Memory B cell (primary cell): ENCODE results near the gene TCHH.

ENCODE experiments used
- ATAC-seq: fragments of 150-1000 bp; cut with Tn5 transposase; 2 replicates; pipeline ENCODE4 v1.10.0; 2021; ENCODE audit warnings: low read depth, mild to moderate bottlenecking, moderate library complexity
- DNase-seq, 2 donors: peaks; one replicate each; pipeline ENCODE4 v3.0.0; 2022; ENCODE audit warnings: low spot score in 2 of 2
- H3K27ac Mint-ChIP-seq: one replicate; pipeline ENCODE4 v1.8.0; 2022; ENCODE audit warnings: mild to moderate bottlenecking, moderate library complexity, mixed read lengths
- H3K27me3 Mint-ChIP-seq: one replicate; pipeline ENCODE4 v1.8.0; 2022; ENCODE audit warnings: mixed read lengths
- H3K36me3 Mint-ChIP-seq: one replicate; pipeline ENCODE4 v1.8.0; 2022; ENCODE audit warnings: mild to moderate bottlenecking, mixed read lengths
- H3K4me1 Mint-ChIP-seq: one replicate; pipeline ENCODE4 v1.8.0; 2022; ENCODE audit warnings: mixed read lengths
- H3K4me3 Mint-ChIP-seq: one replicate; pipeline ENCODE4 v1.8.0; 2022; ENCODE audit warnings: mild to moderate bottlenecking, moderate library complexity, mixed read lengths
- H3K9me3 Mint-ChIP-seq: one replicate; pipeline ENCODE4 v1.8.0; 2022; ENCODE audit warnings: mixed read lengths

TCHH gene

GRCh38 chr1:152130186-152130585, 14.9 kb upstream of the TCHH start:
- no peak overlapping the region for H3K27ac Mint-ChIP-seq
- DNase-seq (no peak), ATAC-seq (no peak)
- H3K27me3 Mint-ChIP-seq = peaks cover 29% of the 10 kb centered on the region
- no peak overlapping the region for H3K4me3 Mint-ChIP-seq
- no peaks in the 10 kb centered on the region for H3K36me3 Mint-ChIP-seq
- no peaks in the 10 kb centered on the region for H3K4me1 Mint-ChIP-seq
- peaks cover 6% of the 10 kb centered on the region for H3K9me3 Mint-ChIP-seq

- ATAC-seq (no peak), DNase-seq (no peak)
- H3K4me1 Mint-ChIP-seq = no peaks in the 10 kb centered on the region
- peaks cover 27% of the 10 kb centered on the region for H3K27me3 Mint-ChIP-seq
- H3K9me3 Mint-ChIP-seq = no peaks in the 10 kb centered on the region
- no peak overlapping the region for H3K27ac Mint-ChIP-seq
- no peaks in the 10 kb centered on the region for H3K36me3 Mint-ChIP-seq
- H3K4me3 Mint-ChIP-seq = no peak overlapping the region
Measured at GRCh38 chr1:152127673-152128072, 12.4 kb upstream of the TCHH start.

DNA sequence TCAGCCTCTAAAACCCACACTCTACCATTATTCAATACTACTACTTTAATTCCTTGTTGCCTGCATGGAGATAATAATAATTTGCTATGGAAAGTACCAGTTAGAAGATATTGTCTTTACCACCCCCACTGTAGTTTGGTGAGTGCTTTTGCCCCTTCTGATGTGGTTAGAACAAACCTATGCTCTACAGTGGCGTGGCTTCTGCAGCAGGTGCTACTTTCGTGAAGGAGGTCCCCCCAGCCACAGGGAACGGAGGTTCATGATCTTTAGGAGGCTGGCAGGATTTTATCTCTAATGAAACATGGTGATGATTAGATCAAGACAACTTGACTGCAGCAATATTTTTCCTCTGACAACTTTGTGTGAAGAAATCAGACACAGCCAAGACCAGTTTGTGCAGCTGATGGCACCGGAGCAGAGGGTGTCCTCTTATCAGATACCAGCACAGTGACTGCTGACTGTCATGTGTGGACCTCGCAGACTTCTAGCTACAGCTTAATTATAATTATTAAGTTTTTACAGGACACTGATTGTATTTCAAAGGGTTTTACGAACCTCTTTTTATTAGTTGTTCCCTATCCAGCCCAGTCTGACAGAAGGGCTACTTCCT, 10.7 kb upstream of the TCHH start:
- H3K9me3 Mint-ChIP-seq = no peaks in the 10 kb centered on the region
- H3K4me1 Mint-ChIP-seq = no peaks in the 10 kb centered on the region
- peaks cover 28% of the 10 kb centered on the region for H3K27me3 Mint-ChIP-seq
- H3K36me3 Mint-ChIP-seq = no peaks in the 10 kb centered on the region
- ATAC-seq = no peak
- no peak overlapping the region for H3K4me3 Mint-ChIP-seq
- no peak for DNase-seq
- no peak overlapping the region for H3K27ac Mint-ChIP-seq

DNA sequence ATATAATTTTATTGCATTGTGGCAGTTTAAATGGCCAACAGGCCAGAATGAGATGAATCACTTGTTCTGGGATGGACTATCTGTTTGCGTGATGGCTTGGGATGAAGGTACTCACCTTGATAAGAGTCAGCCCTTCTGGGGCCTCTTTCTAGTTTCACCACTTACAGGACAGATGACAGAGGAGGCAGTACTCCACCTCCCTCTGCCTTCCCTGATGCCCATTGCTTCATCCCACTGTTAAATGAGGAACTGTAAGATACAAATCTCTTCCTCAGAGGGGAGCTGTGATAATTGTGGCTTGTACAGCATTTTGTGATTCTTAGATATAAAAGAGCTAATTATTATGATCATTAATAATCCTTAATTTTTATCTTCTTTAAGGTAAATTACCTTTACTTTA, 3.7 kb upstream of the TCHH start:
- Mint-ChIP-seq H3K27me3 (peaks cover 16% of the 10 kb centered on the region), H3K4me1 (no peaks in the 10 kb centered on the region), H3K27ac (no peak overlapping the region), H3K4me3 (no peak overlapping the region), H3K36me3 (no peaks in the 10 kb centered on the region), H3K9me3 (no peaks in the 10 kb centered on the region)
- no peak for ATAC-seq
- no peak for DNase-seq

DNA sequence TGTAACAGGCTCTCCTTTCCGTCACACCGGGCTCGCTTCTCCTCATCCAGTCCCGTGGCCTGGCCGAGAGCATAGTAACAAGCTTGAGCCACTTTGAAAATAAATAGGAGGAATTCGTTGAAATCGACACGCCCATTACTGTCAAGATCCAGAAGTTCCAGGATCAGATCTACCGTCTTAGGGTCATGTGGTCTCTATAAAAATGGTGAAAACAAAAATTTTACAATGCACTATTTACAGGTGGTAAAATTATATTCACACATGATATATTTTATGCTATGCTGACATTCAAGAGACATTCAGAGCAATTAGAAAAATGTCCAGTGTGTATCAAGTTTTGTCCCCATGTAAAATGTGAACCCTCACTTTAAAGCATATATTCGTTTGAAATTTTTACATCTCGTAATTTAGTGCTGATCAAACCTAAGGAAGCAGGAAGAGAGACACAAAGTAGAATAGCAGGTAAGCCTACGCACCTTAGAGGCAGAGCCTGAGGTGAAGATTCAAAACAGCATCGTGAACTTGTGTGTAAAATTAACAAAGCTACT, 2.3 kb downstream of the TCHH start:
- peaks cover 2% of the 10 kb centered on the region for H3K36me3 Mint-ChIP-seq
- peaks cover 3% of the 10 kb centered on the region for H3K4me1 Mint-ChIP-seq
- no peak overlapping the region for H3K27ac Mint-ChIP-seq
- H3K27me3 Mint-ChIP-seq = peaks cover 12% of the 10 kb centered on the region
- no peaks in the 10 kb centered on the region for H3K9me3 Mint-ChIP-seq
- DNase-seq = no peak
- no peak for ATAC-seq
- no peak overlapping the region for H3K4me3 Mint-ChIP-seq

GRCh38 chr1:152112101-152112884, 3.0 kb downstream of the TCHH start:
- Mint-ChIP-seq H3K4me1 (peaks cover 7% of the 10 kb centered on the region), H3K27ac (no peak overlapping the region), H3K36me3 (peaks cover 2% of the 10 kb centered on the region), H3K27me3 (peaks cover 12% of the 10 kb centered on the region), H3K9me3 (no peaks in the 10 kb centered on the region), H3K4me3 (no peak overlapping the region)
- DNase-seq (no peak), ATAC-seq (no peak)

DNA sequence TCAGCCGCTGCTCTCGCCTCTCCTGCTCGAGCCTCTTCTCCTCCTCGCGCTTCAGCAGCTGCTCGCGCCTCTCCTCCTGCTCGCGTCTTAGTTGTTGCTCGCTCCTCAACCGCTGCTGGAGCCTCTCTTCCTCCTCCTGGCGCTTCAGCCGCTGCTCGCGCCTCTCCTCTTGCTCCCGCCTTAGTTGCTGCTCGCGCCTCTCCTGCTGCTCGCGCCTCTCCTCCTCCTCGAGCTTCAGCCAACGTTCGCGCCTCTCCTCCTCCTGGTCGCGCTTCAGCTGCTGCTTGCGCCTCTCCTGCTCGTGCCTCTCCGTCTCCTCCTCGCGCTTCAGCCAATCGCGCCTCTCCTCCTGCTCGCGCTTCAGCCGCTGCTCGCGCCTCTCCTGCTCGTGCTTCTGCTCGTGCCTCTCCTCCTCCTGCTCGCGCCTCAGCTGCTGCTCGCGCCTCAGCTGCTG, 3.7 kb downstream of the TCHH start:
- DNase-seq = no peak
- Mint-ChIP-seq H3K36me3 (peaks cover 2% of the 10 kb centered on the region), H3K4me1 (peaks cover 7% of the 10 kb centered on the region), H3K27me3 (peaks cover 9% of the 10 kb centered on the region), H3K27ac (no peak overlapping the region), H3K4me3 (no peak overlapping the region), H3K9me3 (no peaks in the 10 kb centered on the region)
- no peak for ATAC-seq

- peak; percentile 10 to 25 for DNase-seq
- ATAC-seq = peak; percentile 53
Measured at GRCh38 chr1:152110860-152111514, 4.3 kb downstream of the TCHH start.

DNA sequence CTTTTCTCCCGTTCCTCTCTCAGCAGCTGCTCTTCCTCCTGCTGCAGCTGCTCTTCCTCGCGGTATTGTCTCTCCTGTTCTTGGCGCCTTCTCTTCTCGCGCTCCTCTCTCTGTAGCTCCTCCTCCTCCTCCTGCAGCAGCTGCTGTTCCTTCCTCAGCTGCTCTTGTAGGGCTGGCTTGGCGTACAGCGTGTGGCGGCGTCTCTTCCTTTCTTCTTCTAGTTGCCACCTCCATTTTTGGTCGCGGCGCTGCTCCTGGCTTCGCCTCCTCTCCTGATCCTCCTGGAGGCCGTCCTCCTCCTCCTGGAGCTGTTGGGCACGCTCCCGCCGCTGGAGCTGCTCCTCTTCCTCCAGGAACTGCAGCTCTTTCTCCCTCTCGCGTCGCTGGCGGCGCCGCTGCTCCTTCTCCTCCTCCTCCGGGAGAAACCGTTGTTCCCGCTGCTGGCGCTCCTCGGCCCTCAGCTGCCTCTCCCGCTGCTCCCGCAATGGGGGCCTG, 4.8 kb downstream of the TCHH start:
- Mint-ChIP-seq H3K27ac (no peak overlapping the region), H3K4me1 (peaks cover 7% of the 10 kb centered on the region), H3K27me3 (peaks cover 8% of the 10 kb centered on the region), H3K4me3 (no peak overlapping the region), H3K36me3 (peaks cover 2% of the 10 kb centered on the region), H3K9me3 (no peaks in the 10 kb centered on the region)
- no peak for DNase-seq
- ATAC-seq = peak; percentile 31

More at GRCh38 chr1:152110860-152111514, 4.3 kb downstream of the TCHH start:
- Mint-ChIP-seq H3K27me3 (peaks cover 8% of the 10 kb centered on the region), H3K27ac (no peak overlapping the region), H3K4me3 (no peak overlapping the region), H3K4me1 (peaks cover 7% of the 10 kb centered on the region), H3K9me3 (no peaks in the 10 kb centered on the region), H3K36me3 (peaks cover 2% of the 10 kb centered on the region)

DNA sequence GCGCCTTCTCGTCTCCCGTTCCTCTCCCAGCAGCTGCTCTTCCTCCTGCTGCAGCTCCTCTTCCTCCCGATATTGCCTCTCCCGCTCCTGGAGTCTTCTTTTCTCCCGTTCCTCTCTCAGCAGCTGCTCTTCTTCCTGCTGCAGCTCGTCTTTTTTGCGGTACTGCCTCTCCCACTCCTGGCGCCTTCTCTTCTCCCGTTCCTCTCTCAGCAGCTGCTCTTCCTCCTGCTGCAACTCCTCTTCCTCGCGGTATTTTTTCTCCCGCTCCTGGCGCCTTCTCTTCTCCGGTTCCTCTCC, 5.3 kb downstream of the TCHH start:
- DNase-seq (no peak), ATAC-seq (no peak)
- peaks cover 5% of the 10 kb centered on the region for H3K27me3 Mint-ChIP-seq
- no peak overlapping the region for H3K4me3 Mint-ChIP-seq
- peaks cover 7% of the 10 kb centered on the region for H3K4me1 Mint-ChIP-seq
- H3K27ac Mint-ChIP-seq = no peak overlapping the region
- H3K9me3 Mint-ChIP-seq = no peaks in the 10 kb centered on the region
- peaks cover 2% of the 10 kb centered on the region for H3K36me3 Mint-ChIP-seq

GRCh38 chr1:152109231-152109997, 5.8 kb downstream of the TCHH start:
- no peak overlapping the region for H3K4me3 Mint-ChIP-seq
- ATAC-seq (no peak), DNase-seq (no peak)
- peaks cover 7% of the 10 kb centered on the region for H3K4me1 Mint-ChIP-seq
- H3K27me3 Mint-ChIP-seq = peaks cover 3% of the 10 kb centered on the region
- peaks cover 2% of the 10 kb centered on the region for H3K36me3 Mint-ChIP-seq
- H3K9me3 Mint-ChIP-seq = no peaks in the 10 kb centered on the region
- no peak overlapping the region for H3K27ac Mint-ChIP-seq

DNA sequence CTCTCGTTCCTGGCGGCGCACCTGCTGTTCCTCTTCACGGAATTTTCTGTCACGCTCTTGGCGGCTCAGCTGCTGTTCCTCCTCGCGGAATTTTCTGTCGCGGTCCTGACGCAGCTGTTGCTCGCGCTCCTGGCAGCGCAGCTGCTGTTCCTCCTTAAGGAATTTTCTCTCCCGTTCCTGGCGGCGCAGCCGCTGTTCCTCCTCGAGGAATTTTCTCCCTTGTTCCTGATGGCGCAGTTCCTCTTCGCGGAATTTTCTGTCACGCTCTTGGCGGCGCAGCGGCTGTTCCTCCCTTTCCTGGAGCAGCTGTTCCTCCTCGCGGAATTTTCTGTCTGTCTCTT, 6.4 kb downstream of the TCHH start:
- no peak overlapping the region for H3K27ac Mint-ChIP-seq
- peaks cover 2% of the 10 kb centered on the region for H3K36me3 Mint-ChIP-seq
- H3K4me1 Mint-ChIP-seq = peaks cover 7% of the 10 kb centered on the region
- peaks cover 3% of the 10 kb centered on the region for H3K27me3 Mint-ChIP-seq
- no peak for DNase-seq
- H3K9me3 Mint-ChIP-seq = no peaks in the 10 kb centered on the region
- H3K4me3 Mint-ChIP-seq = no peak overlapping the region
- no peak for ATAC-seq

DNA sequence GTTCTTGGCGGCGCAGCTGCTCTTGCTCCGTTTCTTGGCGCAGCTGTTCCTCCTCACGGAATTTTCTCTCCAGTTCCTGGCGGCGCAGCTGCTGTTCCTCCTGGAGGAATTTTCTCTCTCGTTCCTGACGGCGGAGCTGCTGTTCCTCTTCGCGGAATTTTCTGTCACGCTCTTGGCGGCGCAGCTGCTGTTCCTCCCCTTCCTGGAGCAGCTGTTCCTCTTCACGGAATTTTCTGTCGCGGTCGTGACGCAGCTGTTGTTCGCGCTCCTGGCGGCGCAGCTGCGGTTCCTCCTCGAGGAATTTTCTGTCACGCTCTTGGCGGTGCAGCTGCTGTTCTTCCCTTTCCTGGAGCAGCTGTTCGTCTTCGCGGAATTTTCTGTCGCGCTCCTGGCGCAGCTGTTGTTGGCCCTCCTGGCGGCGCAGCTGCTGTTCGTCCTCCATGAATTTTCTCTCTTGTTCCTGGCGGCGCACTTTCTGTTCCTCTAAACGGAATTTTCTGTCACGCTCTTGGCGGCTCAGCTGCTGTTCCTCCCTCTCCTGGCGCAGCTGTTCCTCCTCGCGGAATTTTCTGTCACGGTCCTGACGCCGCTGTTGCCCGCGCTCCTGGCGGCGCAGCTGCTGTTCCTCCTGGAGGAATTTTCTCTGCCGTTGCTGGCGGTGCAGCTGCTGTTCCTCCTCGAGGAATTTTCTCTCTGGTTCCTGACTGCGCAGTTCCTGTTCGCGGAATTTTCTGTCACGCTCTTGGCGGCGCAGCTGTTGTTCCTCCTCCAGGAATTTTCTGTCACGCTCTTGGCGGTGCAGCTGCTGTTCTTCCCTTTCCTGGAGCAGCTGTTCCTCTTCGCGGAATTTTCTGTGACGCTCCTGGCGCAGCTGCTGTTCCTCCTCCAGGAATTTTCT, 7.0 kb downstream of the TCHH start:
- peaks cover 5% of the 10 kb centered on the region for H3K27me3 Mint-ChIP-seq
- H3K27ac Mint-ChIP-seq = no peak overlapping the region
- peaks cover 7% of the 10 kb centered on the region for H3K4me1 Mint-ChIP-seq
- DNase-seq (no peak), ATAC-seq (no peak)
- peaks cover 2% of the 10 kb centered on the region for H3K36me3 Mint-ChIP-seq
- H3K4me3 Mint-ChIP-seq = no peak overlapping the region
- H3K9me3 Mint-ChIP-seq = no peaks in the 10 kb centered on the region
